Natural killer cell (primary cell): ENCODE results near the gene DSG4. TPM values are rescaled to one million over a fixed set of nuclear protein-coding genes. Genes with fewer than 3 reads are reported as not detected.

ENCODE experiments used
- ATAC-seq, 3 donors: fragments of 150-1000 bp in 2 of 3; fragments of 200-7000 bp in 1 of 3; cut with Tn5 transposase; 1 replicate in 1 of 3; 2 replicates in 2 of 3; pipeline ENCODE4 v1.10.0; 2021; ENCODE audit warnings: mild to moderate bottlenecking in 2 of 3, moderate library complexity in 2 of 3
- DNase-seq, 2 donors: peaks; one replicate each; pipeline versions ENCODE4 v3.0.0 to v3.0.0-alpha.2; 2013 to 2021; ENCODE audit warnings: mixed read lengths in 1 of 2
- H3K27ac ChIP-seq: one replicate; pipeline ENCODE4 v1.5.1; 2013; ENCODE audit warnings: mild to moderate bottlenecking, low read length
- H3K27me3 ChIP-seq: one replicate; pipeline ENCODE4 v1.6.1; 2013; ENCODE audit warnings: low read length; ENCODE audit not compliant: control insufficient read depth, insufficient read depth
- H3K36me3 ChIP-seq: one replicate; pipeline ENCODE4 v1.6.1; 2013; ENCODE audit warnings: low read length; ENCODE audit not compliant: control insufficient read depth, insufficient read depth
- H3K4me1 ChIP-seq: one replicate; pipeline ENCODE4 v1.6.1; 2013; ENCODE audit warnings: low read length; ENCODE audit not compliant: control insufficient read depth, insufficient read depth
- H3K4me3 ChIP-seq: one replicate; pipeline ENCODE4 v1.5.1; 2013; ENCODE audit warnings: low read length
- H3K9me3 ChIP-seq: one replicate; pipeline ENCODE4 v1.6.1; 2013; ENCODE audit warnings: low read length; ENCODE audit not compliant: control insufficient read depth, insufficient read depth
- H3K27ac Mint-ChIP-seq, 2 donors: one replicate each; pipeline ENCODE4 v1.8.0; 2022; ENCODE audit warnings: mild to moderate bottlenecking in 2 of 2, mixed read lengths in 2 of 2, moderate library complexity in 1 of 2
- H3K27me3 Mint-ChIP-seq, 2 donors: one replicate each; pipeline ENCODE4 v1.8.0; 2022; ENCODE audit warnings: low read depth in 2 of 2, mixed read lengths in 2 of 2
- H3K36me3 Mint-ChIP-seq: one replicate; pipeline ENCODE4 v1.8.0; 2022; ENCODE audit warnings: mixed read lengths
- H3K4me1 Mint-ChIP-seq, 2 donors: one replicate each; pipeline ENCODE4 v1.8.0; 2022; ENCODE audit warnings: mixed read lengths in 2 of 2
- H3K4me3 Mint-ChIP-seq: one replicate; pipeline ENCODE4 v1.8.0; 2022; ENCODE audit warnings: mild to moderate bottlenecking, moderate library complexity, mixed read lengths
- H3K9me3 Mint-ChIP-seq, 2 donors: one replicate each; pipeline ENCODE4 v1.8.0; 2022; ENCODE audit warnings: mixed read lengths in 2 of 2
- CTCF ChIP-seq: fragments of 200-600 bp; IDR thresholded peaks from one replicate; pipeline ENCODE4 v1.8.0; 2022; ENCODE audit warnings: antibody characterized with exemption
- WGBS: methylation state at CpG from one replicate; pipeline ENCODE4 v1.1.7; 2013; ENCODE audit warnings: missing lambda C conversion rate; ENCODE audit not compliant: insufficient coverage; 5-methylcytosine and 5-hydroxymethylcytosine counted together
- intact Hi-C: fragments of 100-400 bp; cut with micrococcal nuclease; formaldehyde crosslinking; loops from one replicate; pipeline ENCODE4 v1.14.2; 2022
- total RNA-seq, 4 donors: library from RNA; stranded (reverse); fragments of 120-200 nt in 1 of 4; gene quantifications; one replicate each; pipeline versions ENCODE4 v1.2.3 to v1.2.4, GENCODE V29; 2013 to 2022

Gene DSG4
- total RNA-seq, 3 donors from 2014 or later (not counting 1 experiment from before 2014, with no cell fraction given) = not detected

- no peak overlapping the region for H3K4me3 Mint-ChIP-seq
- H3K4me1 ChIP-seq = no peaks in the 10 kb centered on the region
- no peaks in the 10 kb centered on the region for H3K36me3 Mint-ChIP-seq
- ATAC-seq (no peak), DNase-seq (no peak)
- H3K4me3 ChIP-seq = no peak overlapping the region
- intact Hi-C loops = no loop called here
- H3K27ac Mint-ChIP-seq = no peak overlapping the region
- H3K9me3 ChIP-seq = no peaks in the 10 kb centered on the region
- peaks cover 0 to 2% of the 10 kb centered on the region in 2 donors for H3K27me3 Mint-ChIP-seq
- no peaks in the 10 kb centered on the region for H3K27me3 ChIP-seq
- H3K4me1 Mint-ChIP-seq = no peaks in the 10 kb centered on the region
- H3K27ac ChIP-seq = no peak overlapping the region
- H3K9me3 Mint-ChIP-seq = peaks cover 2 to 3% of the 10 kb centered on the region in 2 donors
- no peaks in the 10 kb centered on the region for H3K36me3 ChIP-seq
- TF ChIP-seq CTCF = no peak
Observed at GRCh38 chr18:31371989-31372388, 4.6 kb upstream of the DSG4 start.

- Mint-ChIP-seq H3K27ac (no peak overlapping the region), H3K4me3 (no peak overlapping the region), H3K9me3 (peaks cover 0 to 5% of the 10 kb centered on the region in 2 donors), H3K27me3 (peaks cover 0 to 2% of the 10 kb centered on the region in 2 donors), H3K36me3 (no peaks in the 10 kb centered on the region), H3K4me1 (no peaks in the 10 kb centered on the region)
- WGBS = 95% methylated on average over 2 of the region's 4 CpGs
- Histone ChIP-seq H3K27me3 (no peaks in the 10 kb centered on the region), H3K27ac (no peak overlapping the region), H3K4me1 (no peaks in the 10 kb centered on the region), H3K9me3 (no peaks in the 10 kb centered on the region), H3K36me3 (no peaks in the 10 kb centered on the region), H3K4me3 (no peak overlapping the region)
- intact Hi-C loops = no loop called here
- DNase-seq = no peak
- no peak for TF ChIP-seq CTCF
- ATAC-seq = no peak
Observed at GRCh38 chr18:31373641-31374040, 2.9 kb upstream of the DSG4 start.

- Histone ChIP-seq H3K4me3 (no peak overlapping the region), H3K27ac (no peak overlapping the region), H3K27me3 (no peaks in the 10 kb centered on the region), H3K9me3 (no peaks in the 10 kb centered on the region), H3K4me1 (no peaks in the 10 kb centered on the region), H3K36me3 (no peaks in the 10 kb centered on the region)
- TF ChIP-seq CTCF = no peak
- H3K9me3 Mint-ChIP-seq = peaks cover 2% of the 10 kb centered on the region in 2 donors
- no peak overlapping the region for H3K4me3 Mint-ChIP-seq
- no peaks in the 10 kb centered on the region for H3K27me3 Mint-ChIP-seq
- intact Hi-C loops = no loop called here
- ATAC-seq (no peak), DNase-seq (no peak)
- 80% methylated on average over 1 of the region's 2 CpGs for WGBS
- H3K36me3 Mint-ChIP-seq = no peaks in the 10 kb centered on the region
- H3K4me1 Mint-ChIP-seq = no peaks in the 10 kb centered on the region
- no peak overlapping the region for H3K27ac Mint-ChIP-seq
Observed at GRCh38 chr18:31380912-31381311, 4.3 kb downstream of the DSG4 start.

- no peaks in the 10 kb centered on the region for H3K27me3 ChIP-seq
- no peak overlapping the region for H3K4me3 Mint-ChIP-seq
- H3K9me3 ChIP-seq = no peaks in the 10 kb centered on the region
- H3K9me3 Mint-ChIP-seq = peaks cover 2% of the 10 kb centered on the region in 2 donors
- H3K27ac Mint-ChIP-seq = no peak overlapping the region
- DNase-seq = no peak
- WGBS = 81% methylated on average over 2 of the region's 2 CpGs
- no peaks in the 10 kb centered on the region for H3K4me1 Mint-ChIP-seq
- no peak overlapping the region for H3K4me3 ChIP-seq
- ATAC-seq = no peak
- no peak overlapping the region for H3K27ac ChIP-seq
- TF ChIP-seq CTCF = no peak
- H3K4me1 ChIP-seq = no peaks in the 10 kb centered on the region
- intact Hi-C loops = no loop called here
- H3K27me3 Mint-ChIP-seq = no peaks in the 10 kb centered on the region
- no peaks in the 10 kb centered on the region for H3K36me3 Mint-ChIP-seq
- H3K36me3 ChIP-seq = no peaks in the 10 kb centered on the region
Observed at GRCh38 chr18:31382107-31382506, 5.5 kb downstream of the DSG4 start.
